ENCODE results near the gene CFAP210.
"Not testable (repeated sequence)": the region's sequence is repeated elsewhere in the genome, so short reads cannot be mapped to it uniquely, and the experiment has no call there.

CFAP210 gene

GRCh38 chr2:169712791-169713227, 18.6 kb upstream of the CFAP210 start:
- no peak for FAIRE-seq

GRCh38 chr2:169711751-169712509, 17.7 kb upstream of the CFAP210 start:
- FAIRE-seq, result no peak

GRCh38 chr2:169709981-169710380, 15.8 kb upstream of the CFAP210 start:
- no peak for FAIRE-seq

GRCh38 chr2:169709331-169709730, 15.1 kb upstream of the CFAP210 start:
- no peak for FAIRE-seq

GRCh38 chr2:169707626-169708025, 13.4 kb upstream of the CFAP210 start:
- no peak for FAIRE-seq

- FAIRE-seq, result no peak
Measured at GRCh38 chr2:169705927-169706326, 11.7 kb upstream of the CFAP210 start.

GRCh38 chr2:169704160-169704708, 10.0 kb upstream of the CFAP210 start:
- FAIRE-seq, result no peak

- FAIRE-seq, result no peak
Measured at GRCh38 chr2:169702996-169703395, 8.8 kb upstream of the CFAP210 start.

- not testable (repeated sequence) for FAIRE-seq
Measured at GRCh38 chr2:169699173-169699572, 5.0 kb upstream of the CFAP210 start.

- FAIRE-seq, result no peak
Measured at GRCh38 chr2:169696381-169696780, 2.2 kb upstream of the CFAP210 start.

- no peak for FAIRE-seq
Measured at GRCh38 chr2:169694894-169695260, 672 bp upstream of the CFAP210 start.

GRCh38 chr2:169693360-169693759, 845 bp downstream of the CFAP210 start:
- no peak for FAIRE-seq

- FAIRE-seq, result no peak
Measured at GRCh38 chr2:169692718-169693117, 1.5 kb downstream of the CFAP210 start.

GRCh38 chr2:169690958-169691357, 3.2 kb downstream of the CFAP210 start:
- no peak for FAIRE-seq

- not testable (repeated sequence) for FAIRE-seq
Measured at GRCh38 chr2:169687943-169688342, 6.3 kb downstream of the CFAP210 start.

GRCh38 chr2:169686825-169687224, 7.4 kb downstream of the CFAP210 start:
- FAIRE-seq, result not testable (repeated sequence)

- FAIRE-seq, result not testable (repeated sequence)
Measured at GRCh38 chr2:169684712-169685111, 9.5 kb downstream of the CFAP210 start.

GRCh38 chr2:169684135-169684565, 10.1 kb downstream of the CFAP210 start:
- no peak for FAIRE-seq

GRCh38 chr2:169683425-169684134, 10.6 kb downstream of the CFAP210 start:
- FAIRE-seq, result no peak

- no peak for FAIRE-seq
Measured at GRCh38 chr2:169683054-169683424, 11.2 kb downstream of the CFAP210 start.

GRCh38 chr2:169676850-169677249, 17.4 kb downstream of the CFAP210 start:
- no peak for FAIRE-seq

- FAIRE-seq, result no peak
Measured at GRCh38 chr2:169676357-169676756, 17.8 kb downstream of the CFAP210 start.

GRCh38 chr2:169673921-169674320, 20.3 kb downstream of the CFAP210 start:
- FAIRE-seq, result no peak

- FAIRE-seq, result no peak
Measured at GRCh38 chr2:169673106-169673505, 21.1 kb downstream of the CFAP210 start.
